K562 (cell line): Measurements from ENCODE around the gene SKA3. TPM values are rescaled to one million over a fixed set of nuclear protein-coding genes. Genes with fewer than 3 reads are reported as not detected.

Source experiments
- CBX3 ChIP-seq, 2 experiments: IDR thresholded peaks; 1 replicate in 1 of 2; 2 replicates in 1 of 2; pipeline ENCODE4 v1.6.1; 2012; ENCODE audit warnings: inconsistent platforms in 2 of 2, low read length in 2 of 2, borderline replicate concordance in 1 of 2, control low read depth in 1 of 2
- CTCF ChIP-seq, 3 experiments: IDR thresholded peaks in 2 of 3; conservative IDR thresholded peaks in 1 of 3; 2 replicates each; pipeline ENCODE4 v1.5.1; 2011 to 2012; ENCODE audit warnings: low read length in 3 of 3, mild to moderate bottlenecking in 3 of 3, control low read depth in 2 of 3, improper control_type of control experiment in 1 of 3, inconsistent platforms in 1 of 3, low read depth in 1 of 3, mixed read lengths in 1 of 3, moderate library complexity in 1 of 3; ENCODE audit not compliant: insufficient read depth in 2 of 3
- DPF2 ChIP-seq: fragments of 450-650 bp; IDR thresholded peaks from 2 replicates; pipeline ENCODE4 v1.6.1; 2016
- NCOA4 ChIP-seq: fragments of 450-650 bp; IDR thresholded peaks from 2 replicates; pipeline ENCODE4 v1.6.1; 2018; ENCODE audit warnings: mild to moderate bottlenecking; ENCODE audit not compliant: partially characterized antibody
- NKRF ChIP-seq: fragments of 450-650 bp; IDR thresholded peaks from 2 replicates; pipeline ENCODE4 v1.6.1; 2016; ENCODE audit warnings: borderline replicate concordance
- RUNX1 ChIP-seq: sonication (generic); IDR thresholded peaks from 2 replicates; pipeline ENCODE4 v1.6.1; 2016; ENCODE audit warnings: antibody characterized with exemption, low read depth
- ZBTB26 ChIP-seq: fragments of 450-650 bp; formaldehyde crosslinking; IDR thresholded peaks from 2 replicates; pipeline ENCODE4 v1.4.0; 2022; ENCODE audit warnings: missing genetic modification characterization
- polyA plus RNA-seq, 8 experiments: library from polyadenylated mRNA; depleted of rRNA in 4 of 8; stranded (reverse) in 5 of 8; unstranded in 3 of 8; fragments of >200 nt; fragmentation: Nextera tagmentation in 2 of 8; fragmentation: Illumina TruSeq in 1 of 8; extraction: Ambion mirVana in 2 of 8; extraction: Trizol in 1 of 8; gene quantifications; 2 replicates each; pipeline versions ENCODE4 v1.2.1 to v1.2.3, GENCODE V29; 2011 to 2014; ENCODE audit warnings: inconsistent platforms in 1 of 8, missing spikeins in 1 of 8
- total RNA-seq, 7 experiments: library from RNA; depleted of rRNA in 6 of 7; stranded (reverse); fragments of >200 nt in 6 of 7; fragmentation: Illumina TruSeq in 2 of 7; extraction: Trizol in 2 of 7; gene quantifications; 2 replicates each; pipeline versions ENCODE4 v1.2.1 to v1.2.3, GENCODE V29; 2011 to 2021; ENCODE audit warnings: low replicate concordance in 1 of 7

The SKA3 gene
- total and polyA plus RNA-seq, 9 of the 15 experiments (the other 6 are each of a cell fraction or from before 2014, with no cell fraction given), result 17.0 to 53.3 (median 29.9) TPM

- TF ChIP-seq DPF2 (no peak), ZBTB26 (CRISPR knock-in tag) (no peak), NKRF (no peak), NCOA4 (no peak), CBX3 (IDR thresholded peaks at IDR 0.05; ENCODE audit: borderline replicate concordance in 1 of 2, low read length in 2 of 2) (no peak), RUNX1 (no peak), CTCF (IDR thresholded peaks at IDR 0.05 in 2 of 3, conservative IDR thresholded peaks at IDR 0.05 in 1 of 3; ENCODE audit: insufficient read depth in 2 of 3, low read depth in 1 of 3, low read length in 3 of 3) (no peak)
Measured at GRCh38 chr13:21176982-21177284, 581 bp upstream of the SKA3 start (continued).
